HEK293T (cell line): ENCODE measurements around the gene FGGY.

ENCODE experiments used
- BHLHE40 ChIP-seq: fragments of 450-650 bp; IDR thresholded peaks from 2 replicates; pipeline ENCODE4 v1.6.1; 2016; ENCODE audit warnings: mild to moderate bottlenecking, moderate library complexity, borderline replicate concordance
- ELF4 ChIP-seq: fragments of 450-650 bp; IDR thresholded peaks from 2 replicates; pipeline ENCODE4 v1.6.1; 2017; ENCODE audit warnings: antibody characterized with exemption
- FOXA1 ChIP-seq: fragments of 450-650 bp; IDR thresholded peaks from 2 replicates; pipeline ENCODE4 v1.6.1; 2016; ENCODE audit warnings: mild to moderate bottlenecking
- FOXK2 ChIP-seq: fragments of 450-650 bp; IDR thresholded peaks from 2 replicates; pipeline ENCODE4 v1.6.1; 2016; ENCODE audit warnings: mild to moderate bottlenecking
- FOXM1 ChIP-seq: fragments of 450-650 bp; IDR thresholded peaks from 2 replicates; pipeline ENCODE4 v1.6.1; 2017; ENCODE audit warnings: mild to moderate bottlenecking, borderline replicate concordance
- LEF1 ChIP-seq: fragments of 450-650 bp; IDR thresholded peaks from 2 replicates; pipeline ENCODE4 v1.6.1; 2017; ENCODE audit warnings: mild to moderate bottlenecking, borderline replicate concordance
- NFRKB ChIP-seq: fragments of 450-650 bp; IDR thresholded peaks from 2 replicates; pipeline ENCODE4 v1.6.1; 2016; ENCODE audit warnings: mild to moderate bottlenecking, moderate library complexity
- PKNOX1 ChIP-seq: fragments of 450-650 bp; IDR thresholded peaks from 2 replicates; pipeline ENCODE4 v1.6.1; 2016
- SUZ12 ChIP-seq: fragments of 450-650 bp; IDR thresholded peaks from 2 replicates; pipeline ENCODE4 v1.6.1; 2016; ENCODE audit warnings: mild to moderate bottlenecking
- TARDBP ChIP-seq: fragments of 450-650 bp; IDR thresholded peaks from 2 replicates; pipeline ENCODE4 v1.6.1; 2016
- ZNF384 ChIP-seq: fragments of 450-650 bp; IDR thresholded peaks from 2 replicates; pipeline ENCODE4 v1.6.1; 2016

- TF ChIP-seq LEF1 (no peak), ELF4 (no peak), TARDBP (no peak), SUZ12 (no peak), BHLHE40 (no peak), FOXM1 (no peak), NFRKB (no peak), FOXK2 (no peak), FOXA1 (no peak), PKNOX1 (no peak), ZNF384 (no peak)
These were observed 186.1 kb downstream of the FGGY start for GRCh38 chr1:59482986-59483385.
